GM23338 (cell line): ENCODE results near the gene L1CAM.

ENCODE experiments used
- CREB1 ChIP-seq: fragments of 250-450 bp; sonication (Bioruptor Pico); IDR thresholded peaks from 2 replicates; pipeline ENCODE4 v1.5.0; 2020; ENCODE audit warnings: low read depth, mild to moderate bottlenecking, moderate library complexity
- CTCF ChIP-seq, 2 experiments: fragments of 200-600 bp in 1 of 2; sonication (generic) in 1 of 2; conservative IDR thresholded peaks; 2 replicates each; pipeline versions ENCODE4 v1.5.1 to v1.6.1; 2016 to 2017; ENCODE audit warnings: antibody characterized with exemption in 2 of 2, low read depth in 2 of 2, mild to moderate bottlenecking in 2 of 2, moderate library complexity in 1 of 2
- EZH2 ChIP-seq: fragments of 200-600 bp; sonication (generic); IDR thresholded peaks from one replicate; pipeline ENCODE4 v1.8.0; 2017; ENCODE audit warnings: antibody characterized with exemption, mild to moderate bottlenecking, low read depth; ENCODE audit not compliant: unreplicated experiment
- ZNF114 ChIP-seq: fragments of 250-450 bp; sonication (Bioruptor Pico); IDR thresholded peaks from 2 replicates; pipeline ENCODE4 v1.5.0; 2020; ENCODE audit warnings: mild to moderate bottlenecking, moderate library complexity

GRCh38 chrX:153924149-153924861, 38.3 kb upstream of the L1CAM start:
- TF ChIP-seq CTCF (conservative IDR thresholded peaks at IDR 0.05; ENCODE audit: low read depth in 2 of 2), result peak; percentile 28 to 49
- no peak for TF ChIP-seq CREB1 (CRISPR knock-in tag)
- no peak for TF ChIP-seq ZNF114 (CRISPR knock-in tag)
- no peak for TF ChIP-seq EZH2
